HCT116 (cell line): ENCODE data around the gene JPH3.

Experiments used
- CBX3 ChIP-seq: IDR thresholded peaks from 2 replicates; pipeline ENCODE4 v1.6.1; 2012; ENCODE audit warnings: low read depth
- CEBPB ChIP-seq: IDR thresholded peaks from 2 replicates; pipeline ENCODE4 v1.6.1; 2012; ENCODE audit warnings: low read depth
- EZH2 ChIP-seq: fragments of 200-600 bp; sonication (generic); IDR thresholded peaks from 2 replicates; pipeline ENCODE4 v1.6.1; 2017; ENCODE audit warnings: antibody characterized with exemption, mixed run types
- EZH2phosphoT487 ChIP-seq: fragments of 200-600 bp; IDR thresholded peaks from 2 replicates; pipeline ENCODE4 v1.6.1; 2018; ENCODE audit warnings: antibody characterized with exemption, borderline replicate concordance
- MAX ChIP-seq: IDR thresholded peaks from 2 replicates; pipeline ENCODE4 v1.6.1; 2012
- POLR2A ChIP-seq: IDR thresholded peaks from 2 replicates; pipeline ENCODE4 v1.7.0; 2011; ENCODE audit warnings: borderline replicate concordance; ENCODE audit not compliant: insufficient read depth, insufficient read length; ENCODE audit errors: extremely low read depth
- POLR2AphosphoS5 ChIP-seq: IDR thresholded peaks from 2 replicates; pipeline ENCODE4 v1.6.1; 2011; ENCODE audit warnings: mild to moderate bottlenecking, low read depth, low read length, moderate library complexity
- SP1 ChIP-seq: IDR thresholded peaks from 2 replicates; pipeline ENCODE4 v1.6.1; 2012; ENCODE audit warnings: low read depth
- TF ChIP-seq, protein P1 (sequence below): IDR thresholded peaks from 2 replicates; pipeline ENCODE4 v1.6.1; 2012; ENCODE audit warnings: low read depth
- TF ChIP-seq, protein P2 (sequence below), 3 experiments: fragments of 200-600 bp in 1 of 3; sonication (generic) in 1 of 3; IDR thresholded peaks in 2 of 3; conservative IDR thresholded peaks in 1 of 3; 2 replicates each; pipeline ENCODE4 v1.5.1; 2012 to 2017; ENCODE audit warnings: low read depth in 2 of 3, low read length in 2 of 3, antibody characterized with exemption in 1 of 3, borderline replicate concordance in 1 of 3, control low read depth in 1 of 3, mild to moderate bottlenecking in 1 of 3, mixed read lengths in 1 of 3, mixed run types in 1 of 3, moderate library complexity in 1 of 3; ENCODE audit not compliant: insufficient read depth in 1 of 3
- TF ChIP-seq, protein P3 (sequence below): IDR thresholded peaks from 2 replicates; pipeline ENCODE4 v1.6.1; 2011; ENCODE audit warnings: mild to moderate bottlenecking, low read length, moderate library complexity; ENCODE audit not compliant: insufficient replicate concordance; ENCODE audit errors: extremely low read depth

DNA sequence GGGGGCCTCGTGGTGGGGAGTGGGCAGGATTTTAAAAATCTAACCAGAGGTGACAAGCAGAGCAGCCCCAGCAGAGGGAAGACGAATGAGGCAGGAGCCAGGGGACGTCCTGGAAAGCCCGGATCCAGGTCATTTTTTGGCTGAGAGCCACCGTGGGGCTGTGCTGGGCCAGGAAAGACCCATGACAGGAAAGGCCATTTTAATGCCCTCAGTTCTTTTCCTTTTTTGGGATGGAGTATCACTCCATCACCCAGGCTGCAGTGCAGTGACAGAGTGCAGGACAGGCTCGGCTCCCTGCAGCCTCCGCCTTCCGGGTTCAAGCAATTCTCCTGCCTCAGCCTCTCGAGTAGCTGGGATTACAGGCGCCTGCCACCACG lies 30.5 kb upstream of the JPH3 start:
- TF ChIP-seq EZH2 (no peak), POLR2AphosphoS5 (no peak), CEBPB (no peak), MAX (no peak), CBX3 (no peak), POLR2A (no peak), EZH2phosphoT487 (no peak), SP1 (no peak)
- TF ChIP-seq, protein P1, sequence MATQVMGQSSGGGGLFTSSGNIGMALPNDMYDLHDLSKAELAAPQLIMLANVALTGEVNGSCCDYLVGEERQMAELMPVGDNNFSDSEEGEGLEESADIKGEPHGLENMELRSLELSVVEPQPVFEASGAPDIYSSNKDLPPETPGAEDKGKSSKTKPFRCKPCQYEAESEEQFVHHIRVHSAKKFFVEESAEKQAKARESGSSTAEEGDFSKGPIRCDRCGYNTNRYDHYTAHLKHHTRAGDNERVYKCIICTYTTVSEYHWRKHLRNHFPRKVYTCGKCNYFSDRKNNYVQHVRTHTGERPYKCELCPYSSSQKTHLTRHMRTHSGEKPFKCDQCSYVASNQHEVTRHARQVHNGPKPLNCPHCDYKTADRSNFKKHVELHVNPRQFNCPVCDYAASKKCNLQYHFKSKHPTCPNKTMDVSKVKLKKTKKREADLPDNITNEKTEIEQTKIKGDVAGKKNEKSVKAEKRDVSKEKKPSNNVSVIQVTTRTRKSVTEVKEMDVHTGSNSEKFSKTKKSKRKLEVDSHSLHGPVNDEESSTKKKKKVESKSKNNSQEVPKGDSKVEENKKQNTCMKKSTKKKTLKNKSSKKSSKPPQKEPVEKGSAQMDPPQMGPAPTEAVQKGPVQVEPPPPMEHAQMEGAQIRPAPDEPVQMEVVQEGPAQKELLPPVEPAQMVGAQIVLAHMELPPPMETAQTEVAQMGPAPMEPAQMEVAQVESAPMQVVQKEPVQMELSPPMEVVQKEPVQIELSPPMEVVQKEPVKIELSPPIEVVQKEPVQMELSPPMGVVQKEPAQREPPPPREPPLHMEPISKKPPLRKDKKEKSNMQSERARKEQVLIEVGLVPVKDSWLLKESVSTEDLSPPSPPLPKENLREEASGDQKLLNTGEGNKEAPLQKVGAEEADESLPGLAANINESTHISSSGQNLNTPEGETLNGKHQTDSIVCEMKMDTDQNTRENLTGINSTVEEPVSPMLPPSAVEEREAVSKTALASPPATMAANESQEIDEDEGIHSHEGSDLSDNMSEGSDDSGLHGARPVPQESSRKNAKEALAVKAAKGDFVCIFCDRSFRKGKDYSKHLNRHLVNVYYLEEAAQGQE: no peak
- TF ChIP-seq, protein P2, sequence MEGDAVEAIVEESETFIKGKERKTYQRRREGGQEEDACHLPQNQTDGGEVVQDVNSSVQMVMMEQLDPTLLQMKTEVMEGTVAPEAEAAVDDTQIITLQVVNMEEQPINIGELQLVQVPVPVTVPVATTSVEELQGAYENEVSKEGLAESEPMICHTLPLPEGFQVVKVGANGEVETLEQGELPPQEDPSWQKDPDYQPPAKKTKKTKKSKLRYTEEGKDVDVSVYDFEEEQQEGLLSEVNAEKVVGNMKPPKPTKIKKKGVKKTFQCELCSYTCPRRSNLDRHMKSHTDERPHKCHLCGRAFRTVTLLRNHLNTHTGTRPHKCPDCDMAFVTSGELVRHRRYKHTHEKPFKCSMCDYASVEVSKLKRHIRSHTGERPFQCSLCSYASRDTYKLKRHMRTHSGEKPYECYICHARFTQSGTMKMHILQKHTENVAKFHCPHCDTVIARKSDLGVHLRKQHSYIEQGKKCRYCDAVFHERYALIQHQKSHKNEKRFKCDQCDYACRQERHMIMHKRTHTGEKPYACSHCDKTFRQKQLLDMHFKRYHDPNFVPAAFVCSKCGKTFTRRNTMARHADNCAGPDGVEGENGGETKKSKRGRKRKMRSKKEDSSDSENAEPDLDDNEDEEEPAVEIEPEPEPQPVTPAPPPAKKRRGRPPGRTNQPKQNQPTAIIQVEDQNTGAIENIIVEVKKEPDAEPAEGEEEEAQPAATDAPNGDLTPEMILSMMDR (IDR thresholded peaks at IDR 0.05 in 2 of 3, conservative IDR thresholded peaks at IDR 0.05 in 1 of 3; ENCODE audit: borderline replicate concordance in 1 of 3, insufficient read depth in 1 of 3, low read depth in 2 of 3, low read length in 2 of 3): no peak
- TF ChIP-seq, protein P3, sequence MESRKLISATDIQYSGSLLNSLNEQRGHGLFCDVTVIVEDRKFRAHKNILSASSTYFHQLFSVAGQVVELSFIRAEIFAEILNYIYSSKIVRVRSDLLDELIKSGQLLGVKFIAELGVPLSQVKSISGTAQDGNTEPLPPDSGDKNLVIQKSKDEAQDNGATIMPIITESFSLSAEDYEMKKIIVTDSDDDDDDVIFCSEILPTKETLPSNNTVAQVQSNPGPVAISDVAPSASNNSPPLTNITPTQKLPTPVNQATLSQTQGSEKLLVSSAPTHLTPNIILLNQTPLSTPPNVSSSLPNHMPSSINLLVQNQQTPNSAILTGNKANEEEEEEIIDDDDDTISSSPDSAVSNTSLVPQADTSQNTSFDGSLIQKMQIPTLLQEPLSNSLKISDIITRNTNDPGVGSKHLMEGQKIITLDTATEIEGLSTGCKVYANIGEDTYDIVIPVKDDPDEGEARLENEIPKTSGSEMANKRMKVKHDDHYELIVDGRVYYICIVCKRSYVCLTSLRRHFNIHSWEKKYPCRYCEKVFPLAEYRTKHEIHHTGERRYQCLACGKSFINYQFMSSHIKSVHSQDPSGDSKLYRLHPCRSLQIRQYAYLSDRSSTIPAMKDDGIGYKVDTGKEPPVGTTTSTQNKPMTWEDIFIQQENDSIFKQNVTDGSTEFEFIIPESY: no peak
